Osteoblast (primary cell): ENCODE data around the gene TLR1. TPM values are rescaled to one million over a fixed set of nuclear protein-coding genes. Genes with fewer than 3 reads are reported as not detected.
A peak's percentile ranks its signal among the peaks of the same experiment; 100 is the strongest.

Experiments
- DNase-seq: peaks from one replicate; pipeline ENCODE4 v3.0.0; 2011; ENCODE audit warnings: low spot score, mixed read lengths; ENCODE audit not compliant: insufficient read length; ENCODE audit errors: missing footprints
- H2AFZ ChIP-seq: 2 replicates; pipeline ENCODE4 v1.6.0; 2011; ENCODE audit warnings: mild to moderate bottlenecking, low read length
- H3K27ac ChIP-seq: 2 replicates; pipeline ENCODE4 v1.5.1; 2011; ENCODE audit warnings: mild to moderate bottlenecking, low read depth, low read length, moderate library complexity
- H3K27me3 ChIP-seq: 2 replicates; pipeline ENCODE4 v1.6.0; 2012; ENCODE audit warnings: mild to moderate bottlenecking, control low read depth, inconsistent platforms, low read length, moderate library complexity; ENCODE audit not compliant: insufficient read depth
- H3K36me3 ChIP-seq: 2 replicates; pipeline ENCODE4 v1.5.1; 2011; ENCODE audit warnings: mild to moderate bottlenecking, low read length, control low read depth, moderate library complexity; ENCODE audit not compliant: insufficient read depth
- H3K4me1 ChIP-seq: 2 replicates; pipeline ENCODE4 v1.5.1; 2011; ENCODE audit warnings: mild to moderate bottlenecking, low read length, control low read depth, moderate library complexity; ENCODE audit not compliant: insufficient read depth
- H3K4me2 ChIP-seq: 2 replicates; pipeline ENCODE4 v1.6.0; 2011; ENCODE audit warnings: mild to moderate bottlenecking, low read length; ENCODE audit not compliant: insufficient read depth
- H3K4me3 ChIP-seq: fragments of 200-600 bp; sonication (generic); 3 replicates; pipeline ENCODE4 v1.5.1; 2012; ENCODE audit warnings: mild to moderate bottlenecking, low read length, inconsistent platforms; ENCODE audit not compliant: insufficient read depth
- H3K79me2 ChIP-seq: 2 replicates; pipeline ENCODE4 v1.6.0; 2012; ENCODE audit warnings: mild to moderate bottlenecking, low read length, control low read depth, inconsistent platforms; ENCODE audit not compliant: insufficient read depth
- H3K9me3 ChIP-seq: 2 replicates; pipeline ENCODE4 v1.5.1; 2011; ENCODE audit warnings: low read depth, low read length, control low read depth
- H4K20me1 ChIP-seq: 2 replicates; pipeline ENCODE4 v1.6.0; 2012; ENCODE audit warnings: mild to moderate bottlenecking, low read length, control low read depth; ENCODE audit not compliant: insufficient read depth
- CTCF ChIP-seq: IDR thresholded peaks from 2 replicates; pipeline ENCODE4 v1.5.1; 2011; ENCODE audit warnings: mild to moderate bottlenecking, low read depth, low read length, moderate library complexity; ENCODE audit errors: extremely low read depth
- total RNA-seq: library from RNA; depleted of rRNA; stranded (reverse); fragments of >200 nt; gene quantifications from 2 replicates; pipeline ENCODE4 v1.2.3, GENCODE V29; 2012

TLR1 gene
- total RNA-seq = 2.4 and 3.3 TPM in 2 replicates

GRCh38 chr4:38804654-38805295 lies at the start of gene TLR1:
TLR1 (minus strand) TSS chr4:38804791; CDS start chr4:38798831, 5,960 bp downstream.
- Histone ChIP-seq H3K36me3 (no peaks in the 10 kb centered on the region), H3K9me3 (no peaks in the 10 kb centered on the region), H3K27me3 (no peaks in the 10 kb centered on the region), H2AFZ (peak within 1 kb of the TSS; percentile 92), H3K79me2 (no peaks in the 10 kb centered on the region), H3K4me3 (peak within 1 kb of the TSS; percentile 60), H4K20me1 (no peaks in the 10 kb centered on the region), H3K4me2 (peak within 1 kb of the TSS; percentile 78), H3K4me1 (peaks cover 13% of the 10 kb centered on the region), H3K27ac (peak within 1 kb of the TSS; percentile 64)
- TF ChIP-seq CTCF = peak; percentile 51
- no peak for DNase-seq

GRCh38 chr4:38846015-38846414 lies 41.4 kb upstream of the TLR1 start:
- Histone ChIP-seq H3K4me2 (no peak overlapping the region), H3K27me3 (no peaks in the 10 kb centered on the region)
- TF ChIP-seq CTCF = no peak

GRCh38 chr4:38842994-38843393 lies 38.4 kb upstream of the TLR1 start:
- Histone ChIP-seq H4K20me1 (no peaks in the 10 kb centered on the region), H3K4me2 (no peak overlapping the region), H3K4me3 (no peak overlapping the region), H3K27me3 (no peaks in the 10 kb centered on the region), H3K36me3 (no peaks in the 10 kb centered on the region), H3K79me2 (no peaks in the 10 kb centered on the region), H2AFZ (no peak overlapping the region), H3K4me1 (peaks cover 4% of the 10 kb centered on the region), H3K9me3 (no peaks in the 10 kb centered on the region), H3K27ac (no peak overlapping the region)
- DNase-seq = no peak
- no peak for TF ChIP-seq CTCF

More at GRCh38 chr4:38846015-38846414, 41.4 kb upstream of the TLR1 start:
- H3K9me3 ChIP-seq = no peaks in the 10 kb centered on the region
- no peaks in the 10 kb centered on the region for H4K20me1 ChIP-seq
- H3K79me2 ChIP-seq = no peaks in the 10 kb centered on the region
- H3K4me3 ChIP-seq = no peak overlapping the region
- no peak overlapping the region for H3K27ac ChIP-seq
- H2AFZ ChIP-seq = no peak overlapping the region
- no peaks in the 10 kb centered on the region for H3K4me1 ChIP-seq
- no peaks in the 10 kb centered on the region for H3K36me3 ChIP-seq
- no peak for DNase-seq

- Histone ChIP-seq H3K36me3 (no peaks in the 10 kb centered on the region), H3K27me3 (no peaks in the 10 kb centered on the region), H3K79me2 (no peaks in the 10 kb centered on the region), H3K4me2 (no peak overlapping the region), H3K9me3 (no peaks in the 10 kb centered on the region), H3K27ac (no peak overlapping the region), H3K4me1 (peaks cover 7% of the 10 kb centered on the region), H4K20me1 (no peaks in the 10 kb centered on the region), H2AFZ (no peak overlapping the region), H3K4me3 (no peak overlapping the region)
- no peak for TF ChIP-seq CTCF
- DNase-seq = no peak
These were observed 33.3 kb upstream of the TLR1 start for GRCh38 chr4:38837849-38838248.
